Activated CD4-positive, alpha-beta T cell treated with anti-CD3 and anti-CD28 coated beads, Interleukin-2, Interleukin-6, amounts not matched to agents 100 ng/mL and 50 ng/mL, durations not matched to agents 16 hours and 8 hours (primary cell): ENCODE results near the gene NECTIN1.

Source experiments
- DNase-seq: peaks from one replicate; pipeline ENCODE4 v3.0.0-alpha.2; 2020

The NECTIN1 gene

GRCh38 chr11:119635776-119636175, 93.2 kb downstream of the NECTIN1 start:
- DNase-seq: no peak

- no peak for DNase-seq
These were observed 93.8 kb downstream of the NECTIN1 start for GRCh38 chr11:119635041-119635740.

- DNase-seq: no peak
These were observed 94.7 kb downstream of the NECTIN1 start for GRCh38 chr11:119634301-119634700.

- no peak for DNase-seq
These were observed 99.0 kb downstream of the NECTIN1 start for GRCh38 chr11:119629834-119630624.

GRCh38 chr11:119629085-119629484, 99.9 kb downstream of the NECTIN1 start:
- DNase-seq: no peak

GRCh38 chr11:119627286-119627685, 101.7 kb downstream of the NECTIN1 start:
- DNase-seq: no peak

GRCh38 chr11:119626871-119627270, 102.1 kb downstream of the NECTIN1 start:
- DNase-seq: no peak

GRCh38 chr11:119626197-119626841, 102.7 kb downstream of the NECTIN1 start:
- DNase-seq: no peak

GRCh38 chr11:119625206-119625978, 103.6 kb downstream of the NECTIN1 start:
- no peak for DNase-seq

- DNase-seq: no peak
These were observed 104.4 kb downstream of the NECTIN1 start for GRCh38 chr11:119624629-119625028.

GRCh38 chr11:119624102-119624615, 104.8 kb downstream of the NECTIN1 start:
- DNase-seq: no peak

- no peak for DNase-seq
These were observed 105.3 kb downstream of the NECTIN1 start for GRCh38 chr11:119623682-119624081.

GRCh38 chr11:119622454-119623143, 106.4 kb downstream of the NECTIN1 start:
- DNase-seq: no peak

- DNase-seq: no peak
These were observed 109.3 kb downstream of the NECTIN1 start for GRCh38 chr11:119619665-119620064.

- DNase-seq: no peak
These were observed 110.6 kb downstream of the NECTIN1 start for GRCh38 chr11:119618208-119618909.

GRCh38 chr11:119617340-119617713, 111.7 kb downstream of the NECTIN1 start:
- no peak for DNase-seq

GRCh38 chr11:119616586-119617339, 112.2 kb downstream of the NECTIN1 start:
- no peak for DNase-seq

- DNase-seq: no peak
These were observed 113.2 kb downstream of the NECTIN1 start for GRCh38 chr11:119615882-119616196.

- peak; percentile 35 for DNase-seq
These were observed 113.8 kb downstream of the NECTIN1 start for GRCh38 chr11:119615003-119615881.
